Epithelial cell of umbilical artery (primary cell): ENCODE data around the gene C16orf87. TPM values are rescaled to one million over a fixed set of nuclear protein-coding genes. Genes with fewer than 3 reads are reported as not detected.

Experiments used
- total RNA-seq: library from RNA; depleted of rRNA; stranded (reverse); fragments of >200 nt; gene quantifications from 2 replicates; pipeline ENCODE4 v1.2.3, GENCODE V29; 2014

Gene C16orf87, protein sequence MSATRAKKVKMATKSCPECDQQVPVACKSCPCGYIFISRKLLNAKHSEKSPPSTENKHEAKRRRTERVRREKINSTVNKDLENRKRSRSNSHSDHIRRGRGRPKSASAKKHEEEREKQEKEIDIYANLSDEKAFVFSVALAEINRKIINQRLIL
- total RNA-seq, result 8.1 and 13.7 TPM in 2 replicates

DNA sequence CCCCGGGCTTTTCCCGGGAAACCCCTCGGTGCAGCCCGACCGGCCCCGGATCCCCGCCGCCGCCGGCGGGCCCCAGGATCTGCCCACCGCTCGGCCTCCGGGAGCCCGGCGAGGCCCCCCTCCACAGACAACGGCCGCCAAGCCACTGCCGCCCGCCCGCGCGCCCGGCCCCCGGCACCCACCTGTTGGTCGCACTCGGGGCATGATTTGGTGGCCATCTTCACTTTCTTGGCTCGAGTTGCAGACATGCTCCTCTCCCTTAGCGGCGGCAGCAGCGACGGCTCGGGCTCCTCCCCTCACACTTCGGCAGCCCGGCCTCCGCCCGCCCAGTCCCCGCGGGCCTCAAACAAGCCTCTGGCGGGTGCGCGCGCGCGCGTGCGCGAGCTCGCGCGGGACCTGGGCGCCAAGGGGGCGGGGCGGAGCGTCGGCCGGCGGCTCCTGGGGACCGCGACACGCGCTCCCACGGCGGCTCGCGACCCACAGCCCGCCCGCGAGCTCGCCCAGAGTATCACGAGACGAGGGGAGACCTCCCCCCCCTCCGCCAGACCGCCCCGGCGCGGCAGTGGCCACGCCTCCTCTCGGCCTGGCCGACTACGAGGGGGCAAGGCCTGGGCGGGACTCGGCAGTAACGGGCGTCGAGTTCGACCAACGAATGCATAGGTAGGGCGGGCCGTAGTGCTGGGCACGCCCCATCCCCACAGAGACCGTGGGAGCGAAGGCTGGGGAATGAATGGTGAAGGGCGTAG is at the start of gene C16orf87:
C16orf87 (minus strand) TSS at position 279 of the 746 bp plus-strand sequence; CDS start at position 248, 31 bp downstream.

DNA sequence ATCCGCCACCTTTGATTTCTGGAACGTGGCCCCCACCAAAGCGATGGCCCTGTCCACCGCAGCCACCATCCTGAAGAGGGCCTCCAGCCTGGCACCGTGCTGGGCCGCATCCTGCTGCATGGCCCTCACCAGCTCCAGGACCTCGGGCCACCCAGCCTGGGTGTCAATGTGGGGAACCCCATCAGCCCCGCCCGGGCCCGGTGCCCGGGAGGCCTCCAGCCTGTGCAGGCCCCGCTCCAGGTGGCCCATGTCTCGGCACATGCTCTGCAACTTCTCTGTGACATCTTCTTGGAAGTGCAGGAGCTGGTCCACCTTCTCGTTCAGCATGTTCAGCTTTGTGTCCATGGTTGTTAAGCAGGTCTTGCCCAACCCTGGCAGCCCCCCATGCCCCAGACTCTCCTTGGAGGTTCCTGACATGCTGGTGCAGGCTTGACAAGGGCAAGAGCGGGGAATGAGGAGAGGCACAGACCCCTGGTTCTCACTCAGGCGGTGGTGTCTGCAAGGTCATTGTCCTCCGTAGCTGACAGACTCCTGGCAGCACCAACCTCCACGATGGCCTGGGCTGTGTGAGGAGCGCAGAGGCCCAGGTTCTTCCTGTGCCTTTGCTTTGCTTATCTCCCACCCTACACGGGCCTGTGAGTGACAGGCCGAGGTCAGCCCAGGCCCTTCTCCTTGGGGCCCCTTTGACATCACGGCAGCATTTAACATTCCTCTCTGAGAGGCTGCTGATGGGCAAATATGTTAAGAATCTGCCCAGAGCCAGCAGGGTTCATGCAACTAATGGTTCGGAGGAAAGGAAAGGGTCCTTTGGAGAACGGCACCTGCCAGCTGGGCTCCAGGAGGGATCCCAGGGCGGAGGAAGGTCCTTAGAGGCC is 83.0 kb downstream of the C16orf87 start, which contains the start of gene MYLK3:
MYLK3 (minus strand) TSS at position 568 of the 875 bp plus-strand sequence; CDS start at position 417, 151 bp downstream.

Other genes with a start within 250 kb of the C16orf87 start
- 27.0 and 33.0 TPM in 2 replicates for gene SHCBP1, start 209.8 kb downstream of the C16orf87 start, total RNA-seq
- 99.7 and 118 TPM in 2 replicates for gene VPS35, start 142.0 kb downstream of the C16orf87 start, total RNA-seq
- gene ORC6, start 141.5 kb downstream of the C16orf87 start, total RNA-seq, result 15.3 and 21.3 TPM in 2 replicates
- under 0.01 and 0.30 TPM in 2 replicates for gene MYLK3, start 82.8 kb downstream of the C16orf87 start, total RNA-seq
- gene GPT2, start 53.2 kb upstream of the C16orf87 start, total RNA-seq, result 11.0 and 25.7 TPM in 2 replicates
- 93.2 and 138 TPM in 2 replicates for gene DNAJA2, start 142.5 kb upstream of the C16orf87 start, total RNA-seq